ENCODE results near the gene CSTPP1.

DNA sequence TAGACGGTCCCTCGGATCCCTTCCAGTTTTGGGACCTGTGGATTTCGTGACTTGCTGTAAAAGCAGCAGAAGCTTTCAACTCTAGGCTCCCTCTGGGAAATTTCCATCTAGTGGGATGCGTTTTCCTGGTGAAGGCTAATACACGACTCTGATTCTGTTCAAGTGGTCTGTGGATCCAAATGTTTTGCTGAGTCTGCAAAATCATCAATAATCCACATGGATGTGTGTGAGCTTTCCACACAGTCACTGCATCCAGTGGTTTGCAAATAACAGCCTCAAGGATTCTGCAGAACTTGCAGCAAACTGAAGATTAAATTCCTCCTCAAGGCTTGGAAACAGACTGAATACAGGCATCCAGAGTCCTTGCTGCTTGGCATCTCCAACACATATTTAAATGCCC lies 266.0 kb downstream of the CSTPP1 start:
- TF ChIP-seq POLR2A (IDR thresholded peaks at IDR 0.05) = no peak
- TF ChIP-seq, protein P1, sequence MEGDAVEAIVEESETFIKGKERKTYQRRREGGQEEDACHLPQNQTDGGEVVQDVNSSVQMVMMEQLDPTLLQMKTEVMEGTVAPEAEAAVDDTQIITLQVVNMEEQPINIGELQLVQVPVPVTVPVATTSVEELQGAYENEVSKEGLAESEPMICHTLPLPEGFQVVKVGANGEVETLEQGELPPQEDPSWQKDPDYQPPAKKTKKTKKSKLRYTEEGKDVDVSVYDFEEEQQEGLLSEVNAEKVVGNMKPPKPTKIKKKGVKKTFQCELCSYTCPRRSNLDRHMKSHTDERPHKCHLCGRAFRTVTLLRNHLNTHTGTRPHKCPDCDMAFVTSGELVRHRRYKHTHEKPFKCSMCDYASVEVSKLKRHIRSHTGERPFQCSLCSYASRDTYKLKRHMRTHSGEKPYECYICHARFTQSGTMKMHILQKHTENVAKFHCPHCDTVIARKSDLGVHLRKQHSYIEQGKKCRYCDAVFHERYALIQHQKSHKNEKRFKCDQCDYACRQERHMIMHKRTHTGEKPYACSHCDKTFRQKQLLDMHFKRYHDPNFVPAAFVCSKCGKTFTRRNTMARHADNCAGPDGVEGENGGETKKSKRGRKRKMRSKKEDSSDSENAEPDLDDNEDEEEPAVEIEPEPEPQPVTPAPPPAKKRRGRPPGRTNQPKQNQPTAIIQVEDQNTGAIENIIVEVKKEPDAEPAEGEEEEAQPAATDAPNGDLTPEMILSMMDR (IDR thresholded peaks at IDR 0.05) = no peak

Data from gastroesophageal sphincter (tissue), 3 donors.